ENCODE data around the gene BRSK2.

Gene BRSK2

GRCh38 chr11:1397146-1397861 is 7.6 kb downstream of the BRSK2 start:
- DNase-seq (ENCODE audit: low read depth) = no peak

- no peak for DNase-seq (ENCODE audit: low read depth)
Observed at GRCh38 chr11:1397862-1398527, 8.3 kb downstream of the BRSK2 start.

GRCh38 chr11:1398528-1399235 is 8.9 kb downstream of the BRSK2 start:
- no peak for DNase-seq (ENCODE audit: low read depth)

GRCh38 chr11:1399386-1400316 is 9.9 kb downstream of the BRSK2 start:
- DNase-seq (ENCODE audit: low read depth) = no peak

- no peak for DNase-seq (ENCODE audit: low read depth)
Observed at GRCh38 chr11:1400317-1401170, 10.8 kb downstream of the BRSK2 start.

GRCh38 chr11:1401171-1401445 is 11.4 kb downstream of the BRSK2 start:
- no peak for DNase-seq (ENCODE audit: low read depth)

- DNase-seq (ENCODE audit: low read depth) = no peak
Observed at GRCh38 chr11:1401656-1402221, 12.0 kb downstream of the BRSK2 start.

GRCh38 chr11:1402355-1403077 is 12.8 kb downstream of the BRSK2 start:
- no peak for DNase-seq (ENCODE audit: low read depth)

- DNase-seq (ENCODE audit: low read depth) = no peak
Observed at GRCh38 chr11:1403078-1403620, 13.4 kb downstream of the BRSK2 start.

GRCh38 chr11:1403721-1404460 is 14.2 kb downstream of the BRSK2 start:
- DNase-seq (ENCODE audit: low read depth) = no peak

GRCh38 chr11:1404461-1405185 is 14.9 kb downstream of the BRSK2 start:
- no peak for DNase-seq (ENCODE audit: low read depth)

GRCh38 chr11:1405186-1406020 is 15.7 kb downstream of the BRSK2 start:
- no peak for DNase-seq (ENCODE audit: low read depth)

GRCh38 chr11:1406571-1407485 is 17.1 kb downstream of the BRSK2 start:
- DNase-seq (ENCODE audit: low read depth) = no peak

GRCh38 chr11:1407668-1408067 is 17.9 kb downstream of the BRSK2 start:
- DNase-seq (ENCODE audit: low read depth) = no peak

GRCh38 chr11:1408346-1408745 is 18.6 kb downstream of the BRSK2 start:
- DNase-seq (ENCODE audit: low read depth) = no peak

- no peak for DNase-seq (ENCODE audit: low read depth)
Observed at GRCh38 chr11:1409108-1409851, 19.5 kb downstream of the BRSK2 start.

Data from activated gamma-delta T cell treated with anti-CD3 and anti-CD28 coated beads, Interleukin-2, amount 50 U/mL, for 16 hours (primary cell).